DMS153 treated with DMSO at 0.1 percent for 48 hours (cell line): Measurements from ENCODE around the gene TMEM255B.

ENCODE experiments used
- DNase-seq: peaks from one replicate; lab custom pipeline; 2025; ENCODE audit not compliant: unreplicated experiment; lab: John Stamatoyannopoulos, UW

Gene TMEM255B

DNA sequence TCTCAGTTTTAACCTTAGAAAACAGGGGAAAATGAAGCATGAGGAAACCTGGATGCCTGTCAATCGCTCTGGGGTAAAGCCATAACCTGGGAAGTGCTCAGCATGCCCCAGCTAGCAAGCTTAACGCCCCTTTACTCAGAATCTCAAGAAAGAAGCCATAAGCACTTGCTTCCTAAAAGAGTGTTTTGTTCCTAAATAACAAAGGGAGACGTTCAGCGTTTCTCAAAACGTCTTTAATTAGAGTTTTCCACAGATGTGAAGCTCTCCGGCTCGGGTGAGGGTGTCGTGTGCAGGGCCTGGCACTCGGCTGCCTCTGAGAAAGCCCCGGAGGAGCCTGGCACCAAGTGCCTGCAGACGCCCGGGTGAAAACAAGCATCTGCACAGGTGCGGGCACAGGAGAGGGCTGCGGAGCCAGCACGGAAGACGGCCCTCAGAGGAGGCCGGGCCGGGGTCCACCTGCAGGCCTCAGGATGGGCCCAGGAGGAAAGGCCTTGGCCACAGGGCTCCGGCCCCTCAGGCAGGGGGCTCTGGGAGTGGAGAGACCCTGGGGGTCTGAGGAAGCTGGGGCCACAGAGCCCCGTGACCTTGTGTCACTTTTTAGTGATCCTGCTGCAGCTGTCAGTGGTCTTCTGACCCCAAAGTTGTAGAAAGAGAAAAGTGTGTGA lies 98.6 kb downstream of the TMEM255B start:
- no peak for DNase-seq

DNA sequence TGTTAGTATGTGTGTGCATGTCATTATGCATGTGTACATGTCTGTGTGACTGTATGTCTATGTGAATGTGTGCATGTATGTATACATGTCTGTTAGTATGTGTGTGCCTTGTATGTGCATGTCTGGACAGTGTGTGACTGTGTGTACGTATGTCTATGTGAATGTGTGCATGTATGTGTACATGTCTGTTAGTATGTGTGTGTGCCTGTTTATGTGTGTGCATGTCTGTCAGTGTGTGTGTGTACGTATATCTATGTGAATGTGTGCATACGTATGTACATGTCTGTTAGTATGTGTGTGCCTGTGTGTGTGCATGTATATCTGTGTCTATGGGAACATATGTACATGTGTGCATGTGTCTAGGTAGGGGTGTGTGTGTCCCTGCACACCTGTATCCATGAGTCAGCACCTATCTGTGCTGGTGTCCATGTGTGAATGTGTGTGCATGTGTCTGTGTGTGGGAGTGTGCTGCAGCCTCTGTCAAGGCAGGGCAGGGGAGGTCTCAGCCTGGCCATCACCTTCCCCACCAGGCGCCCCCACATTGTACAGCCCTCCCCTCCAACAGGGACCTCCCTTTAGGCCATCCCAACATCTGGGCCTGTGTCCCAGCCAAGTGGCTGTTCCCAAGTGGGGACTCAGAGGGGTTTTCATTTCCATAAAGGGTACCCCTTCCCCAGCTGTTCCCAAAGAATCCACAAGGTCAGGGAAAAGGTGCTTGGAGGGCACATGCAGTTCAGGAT lies 100.5 kb downstream of the TMEM255B start:
- DNase-seq: no peak

DNA sequence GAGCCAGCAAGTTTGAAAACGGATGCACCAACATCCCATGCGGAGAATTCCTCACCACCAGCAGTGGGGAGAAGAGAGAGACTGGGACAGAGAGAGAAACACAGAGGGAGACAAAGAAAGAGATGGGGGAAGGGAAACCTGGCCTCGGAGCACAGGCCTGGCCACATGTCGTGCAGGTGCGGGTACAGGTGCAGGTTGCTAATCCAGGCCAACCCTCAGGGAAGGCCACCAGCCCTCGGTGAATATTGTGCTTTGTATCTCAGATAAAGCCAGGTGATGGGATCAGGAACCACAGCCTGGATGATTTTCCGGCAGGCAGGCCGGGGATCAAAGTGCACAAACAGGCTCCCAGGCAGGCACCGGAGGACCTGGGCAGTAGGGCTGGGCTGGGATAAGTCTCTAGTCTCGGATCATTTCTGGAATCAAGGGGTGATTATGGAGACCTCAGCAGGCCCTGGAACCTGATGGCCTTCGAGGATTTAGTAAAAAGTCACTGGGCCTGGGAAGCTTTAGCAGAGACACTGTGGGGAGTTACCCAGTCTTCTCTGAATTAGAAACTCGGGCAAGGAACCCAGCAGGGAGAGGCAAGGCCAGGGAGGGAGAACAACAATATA lies 101.1 kb downstream of the TMEM255B start:
- no peak for DNase-seq

DNA sequence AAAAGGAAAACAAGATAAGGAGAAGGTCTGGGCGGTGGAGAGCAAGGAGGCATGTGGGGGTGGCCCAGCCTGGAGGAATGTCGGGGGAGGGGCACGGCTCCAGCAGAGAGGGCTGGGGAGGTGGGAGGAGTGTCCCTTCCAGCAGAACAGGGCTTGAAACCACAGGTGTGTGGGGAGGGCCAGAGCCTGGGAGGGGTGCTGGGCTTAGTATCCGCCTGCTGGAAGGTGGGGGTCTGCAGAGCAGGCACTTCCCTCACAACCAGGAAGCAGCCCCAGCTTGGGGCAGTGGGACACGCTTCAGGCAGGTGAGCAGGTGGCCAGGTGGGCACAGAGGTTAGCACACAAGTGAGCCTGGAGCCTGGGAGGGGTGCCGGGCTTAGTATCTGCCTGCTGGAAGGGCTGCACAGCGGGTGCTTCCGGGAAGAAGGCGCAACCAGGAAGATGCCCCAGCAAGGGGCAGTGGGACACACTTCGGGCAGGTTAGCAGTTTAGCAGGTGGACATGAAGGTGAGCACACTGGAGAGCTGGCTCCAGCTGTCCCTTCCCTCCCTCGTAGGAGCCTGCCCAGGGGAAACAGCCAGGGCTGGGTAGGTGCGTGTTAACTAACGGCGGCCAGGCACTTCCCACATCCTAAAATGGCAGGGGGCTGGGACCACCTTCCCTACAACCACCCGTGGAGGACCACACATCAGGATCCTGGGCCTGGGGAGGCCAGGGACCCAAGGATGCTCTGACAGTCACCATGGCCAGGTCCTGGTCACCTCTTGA lies 101.8 kb downstream of the TMEM255B start:
- DNase-seq: no peak

DNA sequence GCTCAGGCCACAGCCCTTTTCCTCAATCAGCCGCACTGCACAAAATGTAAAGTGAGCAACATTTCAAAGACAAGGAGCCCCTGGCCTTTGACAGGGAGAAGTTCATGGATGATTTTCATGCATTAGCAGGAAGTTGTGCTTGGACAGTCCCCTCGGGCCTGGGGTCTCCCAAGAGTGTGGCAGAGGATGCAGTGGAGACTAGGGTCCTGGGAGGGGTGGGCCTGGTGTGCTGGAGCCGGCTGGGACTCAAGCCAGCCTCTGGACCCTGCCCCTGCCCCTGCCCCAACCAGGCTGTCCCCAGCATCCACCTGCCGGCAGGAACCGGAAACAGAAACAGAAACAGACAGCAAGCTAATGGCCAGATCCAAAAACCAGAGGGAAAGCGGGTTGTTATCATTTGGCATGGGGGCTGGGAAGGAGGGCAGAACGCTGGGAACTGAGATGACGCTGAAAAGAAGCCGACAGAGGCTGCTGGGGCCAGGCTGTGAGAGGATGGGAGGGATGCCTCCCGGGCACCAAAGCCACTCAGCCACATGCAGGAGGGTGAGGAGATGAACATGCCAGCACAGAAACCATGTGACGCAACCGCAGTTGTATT lies 102.5 kb downstream of the TMEM255B start:
- no peak for DNase-seq

DNA sequence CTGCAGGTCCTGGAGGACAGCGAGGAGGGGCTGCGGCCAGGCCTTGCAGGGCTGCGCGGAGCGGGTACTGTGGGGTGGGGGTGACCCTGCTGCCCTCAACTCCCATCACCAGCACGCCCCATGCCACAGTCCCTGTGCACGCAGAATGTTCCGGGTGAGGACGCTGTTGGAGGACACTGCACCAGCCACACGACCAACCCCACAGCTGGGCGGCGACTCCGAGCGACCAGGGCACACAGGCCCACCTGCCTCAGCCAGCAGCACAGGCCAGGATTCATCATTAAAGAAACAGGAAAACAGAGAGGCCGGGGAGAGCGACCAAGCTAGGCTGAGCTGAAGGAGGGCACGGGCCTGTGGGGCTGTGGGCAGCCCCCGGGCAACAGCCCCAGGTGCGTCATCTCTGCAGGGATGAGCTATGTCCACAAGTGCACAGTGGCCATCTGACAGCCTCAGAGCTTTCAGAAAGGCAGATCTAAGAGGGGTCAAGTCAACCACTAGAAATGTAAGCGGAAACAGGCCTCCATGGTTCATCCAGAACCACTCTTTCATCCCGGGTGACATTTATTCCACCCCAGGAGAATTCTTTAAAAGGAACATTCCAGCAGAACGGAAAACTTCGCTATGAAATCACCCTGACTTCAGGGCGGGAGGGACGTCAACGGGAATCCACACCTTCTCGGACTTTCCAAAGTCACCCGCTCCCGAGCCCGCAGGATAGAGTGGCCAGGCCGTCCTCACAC lies 103.3 kb downstream of the TMEM255B start:
- no peak for DNase-seq

DNA sequence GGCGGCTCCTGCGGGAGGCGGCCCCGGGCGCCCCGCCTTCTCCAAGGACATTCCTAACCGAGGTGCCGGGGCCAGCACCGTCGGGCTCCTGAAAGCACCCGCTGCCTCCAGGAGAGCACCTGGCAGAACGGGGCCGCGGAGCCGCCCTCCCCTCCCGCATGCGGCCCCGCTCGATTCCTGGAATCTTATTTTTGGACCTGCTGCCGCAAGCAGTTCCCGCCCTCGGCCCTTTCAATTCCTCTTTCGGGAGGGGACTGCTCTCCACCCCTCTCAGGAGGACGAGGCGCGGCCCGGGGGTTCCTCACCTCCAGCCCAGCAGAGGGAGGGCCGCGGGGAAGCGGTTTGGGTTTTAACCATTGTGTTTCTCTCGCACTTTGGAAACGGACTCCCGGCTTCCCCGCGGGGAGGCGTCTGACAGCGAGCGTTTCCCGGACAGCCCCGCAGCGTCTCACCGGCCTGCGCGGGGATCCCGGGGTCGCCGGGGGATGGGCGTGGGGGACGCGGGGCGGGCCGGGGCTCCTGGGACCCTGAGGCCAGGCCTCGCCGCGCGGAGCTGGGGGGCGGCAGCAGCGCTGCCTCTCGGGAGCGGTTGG lies 104.0 kb downstream of the TMEM255B start:
- no peak for DNase-seq

DNA sequence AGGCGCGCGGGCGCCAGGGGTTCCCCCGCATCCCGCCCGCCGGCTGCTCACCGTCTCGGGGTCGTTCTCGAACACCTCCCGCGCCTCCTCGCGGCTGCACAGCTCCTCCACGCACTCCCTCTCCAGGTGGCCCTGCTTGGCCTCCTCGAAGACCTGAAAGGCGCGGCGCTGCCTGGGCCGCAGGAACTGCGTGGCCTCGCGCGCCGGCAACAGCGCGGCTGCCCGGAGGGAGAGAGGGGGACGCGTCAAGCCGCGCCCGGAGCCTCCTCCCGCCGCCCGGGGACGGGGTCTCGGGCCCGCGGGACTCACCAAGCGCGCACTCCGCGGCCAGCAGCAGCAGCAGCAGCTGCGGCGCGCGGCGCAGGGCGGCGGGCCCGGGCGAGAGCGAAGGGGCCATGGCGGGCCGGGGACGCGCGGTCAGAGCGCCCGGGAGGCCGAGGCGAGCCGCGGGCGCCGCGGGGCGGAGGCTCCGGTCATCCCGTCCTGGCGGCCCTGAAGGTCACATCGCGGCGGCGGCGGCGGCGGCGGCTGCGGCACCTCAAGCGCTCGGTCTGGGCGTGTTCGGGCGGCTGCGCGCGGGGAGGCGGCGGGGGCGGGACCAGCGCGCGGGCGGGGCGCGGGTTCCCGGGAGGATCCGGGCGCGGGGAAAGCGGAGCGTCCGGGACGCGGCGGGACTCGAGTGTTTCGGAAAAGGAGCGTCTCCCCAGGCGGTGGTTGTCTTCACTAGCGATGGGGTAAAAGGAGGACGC lies 104.7 kb downstream of the TMEM255B start, which contains the start of gene GAS6:
Gene GAS6 (minus strand): TSS at position 553 of the 749 bp plus-strand sequence. CDS start 156 bp downstream, at position 397.
- DNase-seq: peak; percentile 22

DNA sequence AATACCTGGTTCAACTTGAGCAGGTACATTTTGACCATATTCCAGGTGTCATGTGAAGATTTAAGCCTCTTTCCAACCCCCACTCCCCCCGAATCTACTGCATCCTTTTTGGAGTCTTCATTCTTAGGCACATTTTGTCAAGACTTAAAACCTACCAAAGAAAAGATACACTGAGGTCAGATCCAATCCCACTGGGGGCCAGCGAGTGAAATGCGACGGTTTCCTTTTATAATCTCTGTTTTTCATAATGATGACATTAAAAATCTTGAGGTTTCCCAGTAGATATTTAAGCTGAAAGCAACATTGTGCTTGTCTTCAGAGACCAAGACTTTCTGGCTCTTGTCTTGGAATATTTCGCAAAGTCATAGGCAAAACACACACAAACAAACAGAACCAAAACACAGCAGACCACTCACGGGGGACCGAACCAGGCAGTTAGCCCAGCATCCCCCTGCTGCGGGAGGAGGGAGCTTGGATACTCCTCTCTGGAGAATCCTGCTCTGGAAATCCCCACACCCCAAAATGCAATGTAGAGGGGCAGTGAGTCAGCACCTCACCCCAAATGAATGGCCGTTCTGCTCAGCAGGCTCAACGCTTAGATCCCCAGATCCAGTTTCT lies 105.4 kb downstream of the TMEM255B start:
- DNase-seq: no peak

DNA sequence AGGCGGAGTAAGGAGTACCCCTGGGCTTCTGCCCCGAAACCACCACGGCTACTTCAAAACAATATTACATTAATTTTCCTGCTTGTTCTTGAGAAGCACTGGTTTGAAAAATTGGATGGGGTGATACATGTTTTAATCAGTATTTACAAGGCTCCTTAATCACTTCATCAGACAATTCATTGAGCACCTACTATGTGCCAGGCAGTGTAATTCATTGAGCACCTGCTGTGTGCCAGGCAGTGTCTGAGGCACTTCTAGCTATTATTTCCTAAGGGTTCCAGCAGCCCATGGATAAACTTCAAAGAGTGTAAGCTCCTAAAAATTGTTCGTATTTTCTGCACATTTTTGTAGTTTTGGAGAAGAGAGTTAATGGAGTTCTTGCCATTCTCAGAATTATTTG lies 106.4 kb downstream of the TMEM255B start:
- DNase-seq: no peak
